GM18511 (cell line): ENCODE results near the gene LARP4B.

ENCODE experiments used
- ATAC-seq: cut with Tn5 transposase; IDR thresholded peaks from one replicate; pipeline ENCODE4 v1.9.1; 2021; ENCODE audit warnings: mild to moderate bottlenecking, moderate library complexity; ENCODE audit not compliant: unreplicated experiment

Gene LARP4B

DNA sequence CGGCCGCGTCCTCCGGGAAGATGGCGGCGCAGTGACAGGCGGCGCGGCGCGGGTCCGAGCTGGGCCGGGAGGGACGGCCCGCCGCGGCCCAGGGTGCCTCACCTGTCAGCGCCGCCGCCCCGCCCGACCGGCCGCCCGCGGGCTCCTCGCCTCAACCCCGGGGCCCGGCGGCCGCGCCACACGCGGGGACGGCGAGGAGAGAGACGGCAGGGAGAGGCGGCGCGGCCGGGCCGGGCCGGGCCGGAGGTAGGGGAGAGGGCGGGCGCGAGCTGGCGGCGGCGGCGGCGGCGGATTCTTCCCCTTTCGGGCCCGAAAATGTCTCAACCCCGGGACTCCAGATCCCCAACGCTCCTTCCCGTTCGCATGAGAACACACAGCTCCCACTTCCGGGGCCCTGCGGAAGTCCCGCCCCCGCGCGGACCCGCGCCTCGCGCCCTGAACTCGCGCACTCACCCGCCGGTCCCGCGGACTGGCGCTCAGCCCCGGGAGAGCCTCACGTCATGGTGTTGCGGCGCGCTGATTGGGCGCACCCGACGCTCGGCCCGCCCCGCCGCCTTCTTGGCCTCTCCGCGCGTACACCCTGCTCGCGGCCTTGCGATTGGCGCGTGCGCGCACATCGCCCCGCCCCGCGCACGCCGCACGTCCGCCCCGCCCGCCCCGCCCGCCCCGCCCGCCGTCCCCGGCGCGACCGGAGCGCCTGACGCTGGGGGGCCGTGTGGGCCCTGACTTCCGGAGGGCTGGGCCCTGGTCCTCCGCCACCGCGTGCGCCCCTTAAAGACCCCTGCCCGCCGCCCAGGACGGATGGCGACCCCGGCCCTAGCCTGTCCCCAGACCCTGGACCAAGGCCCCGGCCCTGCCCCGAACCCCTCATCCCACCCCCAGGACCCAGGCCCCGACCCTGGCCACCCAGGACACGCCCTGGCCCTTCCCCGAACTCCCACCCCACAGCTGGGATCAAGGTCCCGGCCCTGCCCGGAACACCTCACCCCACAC, at the start of gene LARP4B:
Gene LARP4B (minus strand): TSS at position 380 of the 993 bp plus-strand sequence. CDS start 45,984 bp downstream, outside the sequence.
- peak; percentile 91 for ATAC-seq

DNA sequence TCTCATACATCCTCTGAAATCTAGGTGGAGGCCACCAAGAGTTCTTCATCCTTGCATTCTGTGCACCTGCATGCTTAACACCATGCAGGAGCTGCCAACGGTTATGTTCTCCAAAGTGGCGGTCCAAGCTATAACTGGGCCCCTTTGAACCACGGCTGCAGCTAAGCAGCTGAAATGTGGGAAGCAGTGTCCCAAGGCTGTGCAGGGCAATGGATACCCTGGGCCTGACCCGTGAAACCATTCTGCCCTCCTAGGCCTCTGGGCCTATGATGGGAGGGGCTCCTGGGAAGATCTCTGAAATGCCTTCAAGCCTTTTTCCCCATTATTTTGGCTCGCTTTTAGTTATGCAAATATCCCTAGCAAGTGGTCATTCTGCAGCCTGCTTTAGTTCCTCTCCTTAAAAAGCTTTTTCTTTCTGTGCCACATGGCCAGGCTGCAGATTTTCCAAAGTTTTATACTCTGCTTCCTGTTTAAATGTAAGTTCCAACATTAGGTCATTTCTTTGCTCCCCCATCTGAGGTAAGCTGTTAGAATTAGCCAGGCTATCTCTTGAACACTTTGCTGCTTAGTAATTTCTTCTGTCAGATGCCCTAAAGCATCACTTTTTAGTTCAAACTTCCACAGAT, 49.1 kb upstream of the LARP4B start:
- no peak for ATAC-seq

GRCh38 chr10:978826-979421, 47.4 kb upstream of the LARP4B start:
- ATAC-seq: no peak

DNA sequence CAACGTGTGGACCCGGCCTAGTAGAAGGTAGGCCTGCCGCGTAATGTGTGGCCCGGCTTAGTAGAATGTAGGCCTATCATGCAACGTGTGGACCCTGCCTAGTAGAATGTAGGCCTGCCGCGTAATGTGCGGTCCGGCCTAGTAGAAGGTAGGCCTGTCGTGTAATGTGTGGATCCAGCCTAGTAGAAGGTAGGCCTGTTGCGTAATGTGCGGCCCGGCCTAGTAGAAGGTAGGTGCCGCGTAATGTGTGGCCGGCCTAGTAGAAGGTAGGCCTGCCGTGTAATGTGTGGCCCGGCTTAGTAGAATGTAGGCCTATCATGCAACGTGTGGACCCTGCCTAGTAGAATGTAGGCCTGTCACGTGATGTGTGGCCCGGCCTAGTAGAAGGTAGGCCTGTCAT, 44.8 kb upstream of the LARP4B start:
- no peak for ATAC-seq

DNA sequence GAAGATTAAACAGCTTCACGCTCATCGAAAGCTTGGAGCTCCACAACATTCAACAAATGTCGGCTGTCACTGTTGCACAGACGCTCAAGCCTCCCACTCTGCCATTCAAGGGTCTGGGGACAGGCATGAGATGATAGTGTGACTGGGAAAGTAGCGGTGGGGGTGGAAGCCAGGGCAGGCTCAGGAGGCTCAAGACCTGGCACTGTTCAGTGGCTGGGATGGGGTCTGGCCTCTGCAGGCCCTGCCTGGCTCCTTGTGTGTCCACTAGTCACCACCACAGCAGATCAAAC, 43.2 kb upstream of the LARP4B start:
- ATAC-seq: no peak

DNA sequence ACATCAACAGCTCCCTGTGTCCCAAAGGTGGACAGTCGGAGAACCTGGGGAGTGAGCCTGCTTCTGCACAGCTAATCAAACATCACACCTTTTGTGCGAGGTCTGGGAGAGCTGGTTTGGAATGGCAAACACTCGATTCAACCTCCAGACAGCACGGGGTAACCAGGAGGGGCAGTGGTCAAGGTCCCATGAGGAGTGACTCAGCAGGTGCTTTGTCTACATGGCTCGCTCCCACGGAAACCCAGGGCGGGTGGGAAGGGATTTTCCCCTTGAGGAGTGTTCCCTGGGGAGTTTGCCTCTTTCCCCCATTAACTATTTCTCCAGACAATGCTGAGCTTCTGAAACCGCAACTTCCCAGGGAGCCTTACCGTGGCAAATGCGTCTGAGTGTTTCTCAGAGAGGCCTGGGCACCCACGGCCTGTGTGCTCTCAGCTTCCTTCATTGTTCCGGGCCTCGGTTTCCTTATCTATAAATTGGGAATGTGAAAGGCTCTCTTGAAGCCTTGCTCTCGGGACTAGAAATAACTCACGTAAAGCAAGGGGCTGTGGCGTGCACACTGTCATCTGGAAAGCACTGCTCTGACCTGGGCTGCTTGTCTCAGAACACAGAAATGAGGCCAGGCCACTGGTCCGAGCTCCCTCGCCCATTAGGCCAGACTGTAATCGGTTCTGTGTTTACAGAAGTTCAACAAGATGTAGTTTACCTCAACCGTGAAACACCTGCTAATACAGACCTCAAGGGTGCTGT, 42.7 kb upstream of the LARP4B start:
- ATAC-seq: peak; percentile 57

DNA sequence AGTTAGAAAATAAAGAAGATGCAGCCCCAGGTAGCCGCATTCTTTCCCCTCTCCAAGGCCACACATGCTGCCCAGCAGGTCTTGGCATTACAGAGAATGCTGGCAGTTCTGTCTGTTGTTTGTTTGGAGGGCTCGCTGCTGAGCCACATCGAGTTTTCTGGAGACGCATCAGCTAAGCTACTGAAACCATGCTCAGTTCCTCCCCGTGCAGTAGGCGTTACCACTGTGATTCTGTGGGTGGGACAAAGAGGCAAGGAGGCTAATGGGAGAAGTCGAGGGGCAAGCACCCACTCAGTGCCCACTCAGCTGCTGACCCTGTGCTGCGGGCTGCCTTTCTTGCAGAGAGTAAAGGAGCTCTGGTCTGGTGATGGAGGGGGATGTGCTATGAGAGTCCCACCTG, 41.3 kb upstream of the LARP4B start:
- peak; percentile 61 for ATAC-seq

- no peak for ATAC-seq
Measured at GRCh38 chr10:971613-972012, 40.1 kb upstream of the LARP4B start.

GRCh38 chr10:971150-971542, 39.6 kb upstream of the LARP4B start:
- ATAC-seq: no peak

- no peak for ATAC-seq
Measured at GRCh38 chr10:970311-971149, 39.0 kb upstream of the LARP4B start.

DNA sequence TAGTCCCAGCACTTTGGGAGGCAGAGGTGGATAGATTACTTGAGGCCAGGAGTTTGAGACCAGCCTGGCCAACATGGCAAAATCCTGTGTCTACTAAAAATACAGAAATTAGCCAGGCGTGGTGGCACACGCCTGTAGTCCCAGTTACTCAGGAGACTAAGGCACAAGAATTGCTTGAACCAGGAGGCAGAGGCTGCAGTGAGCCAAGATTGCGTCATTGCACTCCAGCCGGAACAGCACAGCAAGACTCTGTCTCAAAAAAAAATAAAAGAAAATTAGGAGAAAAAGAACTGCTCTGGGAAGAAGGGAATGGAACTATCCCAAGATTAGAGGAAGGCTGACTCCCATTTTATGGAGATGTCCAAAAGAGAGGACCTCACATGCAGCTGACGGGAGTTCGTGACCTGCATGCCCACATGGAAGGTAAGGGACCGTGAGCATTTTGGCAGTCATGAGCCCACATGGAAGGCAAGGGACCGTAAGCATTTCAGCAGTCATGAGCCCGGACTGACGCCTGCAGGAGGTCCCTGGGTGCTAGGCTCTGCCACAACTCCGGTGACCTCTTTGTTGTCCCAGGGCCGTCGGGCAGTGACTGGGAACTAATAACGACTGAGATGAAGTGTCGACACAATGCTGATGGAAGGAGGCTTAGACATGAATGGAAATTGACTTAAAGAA, 38.1 kb upstream of the LARP4B start:
- no peak for ATAC-seq

GRCh38 chr10:968546-969199, 37.2 kb upstream of the LARP4B start:
- no peak for ATAC-seq

GRCh38 chr10:966466-967235, 35.1 kb upstream of the LARP4B start:
- ATAC-seq: no peak

GRCh38 chr10:964988-965417, 33.5 kb upstream of the LARP4B start:
- no peak for ATAC-seq

GRCh38 chr10:964321-964987, 32.9 kb upstream of the LARP4B start:
- no peak for ATAC-seq

- no peak for ATAC-seq
Measured at GRCh38 chr10:963655-964054, 32.1 kb upstream of the LARP4B start.

DNA sequence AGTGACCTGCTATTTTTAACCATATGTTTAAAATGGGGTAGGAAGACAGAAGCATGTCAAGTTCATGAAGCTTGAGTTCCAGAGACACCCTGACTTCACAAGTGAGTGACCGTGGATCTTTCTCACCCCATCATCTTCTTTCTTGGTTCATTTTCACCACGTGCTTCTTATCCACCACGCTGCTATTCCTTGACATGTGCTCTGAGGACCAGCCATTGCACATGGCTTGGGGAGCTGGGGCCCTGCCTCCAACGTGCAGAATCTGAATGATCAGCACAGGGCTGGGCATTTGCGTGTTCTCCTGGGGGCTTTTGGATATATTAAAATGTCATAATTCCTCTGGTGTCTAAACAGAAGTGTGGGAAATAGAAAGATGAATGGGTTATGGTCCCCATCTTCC, 31.7 kb upstream of the LARP4B start:
- ATAC-seq: no peak

- ATAC-seq: no peak
Measured at GRCh38 chr10:962342-962741, 30.8 kb upstream of the LARP4B start.
